Measurements from ENCODE around the gene GSN.

GSN gene

GRCh38 chr9:121274851-121275250, 6.9 kb downstream of the GSN start:
- no peak for DNase-seq

- no peak for DNase-seq
Observed at GRCh38 chr9:121275781-121276658, 8.1 kb downstream of the GSN start.

GRCh38 chr9:121277026-121277425, 9.1 kb downstream of the GSN start:
- no peak for DNase-seq

- no peak for DNase-seq
Observed at GRCh38 chr9:121277518-121278295, 9.7 kb downstream of the GSN start.

DNA sequence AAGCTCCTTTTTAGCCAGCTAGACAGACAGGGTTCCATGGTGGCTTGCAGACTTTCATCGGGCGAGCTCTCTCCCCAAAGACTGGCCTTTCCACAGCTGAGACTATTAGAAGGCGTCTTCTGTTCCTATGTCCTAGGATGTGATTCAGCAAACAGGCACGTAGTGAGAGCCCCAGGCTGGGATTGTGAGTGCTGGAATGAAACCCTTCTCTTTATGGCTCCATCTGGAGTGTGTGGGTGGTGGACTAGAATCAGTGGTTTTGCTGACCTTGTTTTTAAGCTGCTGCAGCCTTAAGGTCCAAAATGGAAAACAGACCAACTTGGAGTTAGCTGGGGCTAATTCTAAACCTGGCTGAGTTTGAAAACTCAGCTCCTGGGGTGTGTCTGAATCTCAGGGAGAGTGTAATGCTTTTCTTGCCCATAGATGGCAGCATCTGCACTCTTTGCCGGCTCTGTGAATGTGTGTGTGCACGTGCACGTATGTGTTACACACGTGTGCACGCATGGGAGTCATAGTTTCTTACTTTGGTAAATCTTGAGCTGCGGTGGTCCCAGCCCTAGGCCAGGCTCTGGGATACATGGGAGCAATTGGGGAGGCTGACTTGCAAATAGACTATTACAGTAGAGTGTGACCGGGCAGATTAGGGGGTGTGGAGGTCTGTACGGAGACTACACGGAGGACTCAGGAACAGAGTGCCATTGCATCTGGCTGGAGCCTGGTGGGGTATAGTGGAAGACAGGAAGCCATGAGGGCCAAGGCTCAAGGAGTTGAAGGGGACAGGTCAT, 10.7 kb downstream of the GSN start:
- no peak for DNase-seq

DNA sequence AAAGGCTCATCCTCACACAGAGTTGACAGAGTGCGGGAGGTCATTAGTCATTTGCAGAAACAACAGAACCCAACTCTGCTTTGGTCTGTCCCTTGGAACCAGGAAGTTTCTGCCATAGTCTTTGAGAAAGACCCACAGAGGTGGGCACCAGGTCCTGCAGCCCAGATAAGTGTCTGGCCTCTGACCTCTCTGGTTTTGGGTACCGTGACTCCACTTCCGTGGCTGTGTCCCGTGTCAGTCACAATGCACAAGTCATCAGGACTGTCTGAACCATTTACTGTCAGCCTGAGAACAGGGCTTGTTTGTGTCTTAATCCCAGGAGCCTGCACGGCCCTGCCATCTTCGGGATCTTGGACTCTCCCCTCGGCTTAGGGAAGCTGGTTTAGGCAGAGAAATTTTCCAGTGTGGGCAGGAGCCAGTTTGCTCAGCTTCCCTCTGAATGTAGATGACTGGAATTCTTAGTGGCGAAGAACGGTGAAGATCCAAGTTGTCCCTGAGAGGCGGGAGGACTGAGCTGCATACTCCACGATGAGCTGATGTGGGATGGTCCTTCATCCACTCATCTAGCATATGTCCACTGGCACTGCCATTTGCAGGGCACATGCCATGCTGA, 11.9 kb downstream of the GSN start:
- DNase-seq, result no peak

- DNase-seq, result no peak
Observed at GRCh38 chr9:121280715-121281613, 13.0 kb downstream of the GSN start.

DNA sequence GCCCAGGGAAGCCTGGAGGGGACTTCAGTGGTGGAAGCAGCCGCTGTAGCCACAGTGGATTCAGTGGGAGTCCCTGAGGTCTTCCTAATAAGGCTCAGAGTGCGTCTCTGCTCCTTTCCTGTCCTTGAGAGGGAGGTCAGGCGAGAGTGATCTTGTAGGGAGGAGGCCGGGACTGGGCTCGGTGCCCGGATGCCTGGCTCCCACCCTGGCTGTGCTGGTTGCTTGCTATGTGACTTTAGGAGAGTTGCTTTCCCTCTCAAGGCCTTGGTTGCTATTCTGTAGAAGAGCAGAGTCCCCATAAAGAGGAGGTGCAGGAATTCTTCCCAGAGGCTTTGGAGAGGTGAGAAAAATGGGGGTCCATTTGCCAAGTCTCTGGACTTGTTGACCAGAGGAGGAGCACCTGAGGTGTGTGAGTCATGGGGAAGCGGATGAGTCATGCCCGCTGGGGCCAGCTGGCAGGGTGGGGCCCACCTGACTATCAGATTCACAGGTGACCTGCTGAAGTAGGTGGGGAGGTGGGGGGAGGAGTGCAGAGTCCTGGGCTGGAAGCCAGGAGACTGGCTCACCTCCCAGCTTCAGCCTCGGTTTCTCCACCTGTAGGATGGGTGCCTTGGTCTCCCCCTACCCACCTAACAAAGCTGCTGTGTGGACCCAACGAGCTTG, 13.8 kb downstream of the GSN start:
- no peak for DNase-seq

- DNase-seq, result no peak
Observed at GRCh38 chr9:121282277-121283079, 14.5 kb downstream of the GSN start.

GRCh38 chr9:121283080-121283398, 15.1 kb downstream of the GSN start:
- DNase-seq, result no peak

DNA sequence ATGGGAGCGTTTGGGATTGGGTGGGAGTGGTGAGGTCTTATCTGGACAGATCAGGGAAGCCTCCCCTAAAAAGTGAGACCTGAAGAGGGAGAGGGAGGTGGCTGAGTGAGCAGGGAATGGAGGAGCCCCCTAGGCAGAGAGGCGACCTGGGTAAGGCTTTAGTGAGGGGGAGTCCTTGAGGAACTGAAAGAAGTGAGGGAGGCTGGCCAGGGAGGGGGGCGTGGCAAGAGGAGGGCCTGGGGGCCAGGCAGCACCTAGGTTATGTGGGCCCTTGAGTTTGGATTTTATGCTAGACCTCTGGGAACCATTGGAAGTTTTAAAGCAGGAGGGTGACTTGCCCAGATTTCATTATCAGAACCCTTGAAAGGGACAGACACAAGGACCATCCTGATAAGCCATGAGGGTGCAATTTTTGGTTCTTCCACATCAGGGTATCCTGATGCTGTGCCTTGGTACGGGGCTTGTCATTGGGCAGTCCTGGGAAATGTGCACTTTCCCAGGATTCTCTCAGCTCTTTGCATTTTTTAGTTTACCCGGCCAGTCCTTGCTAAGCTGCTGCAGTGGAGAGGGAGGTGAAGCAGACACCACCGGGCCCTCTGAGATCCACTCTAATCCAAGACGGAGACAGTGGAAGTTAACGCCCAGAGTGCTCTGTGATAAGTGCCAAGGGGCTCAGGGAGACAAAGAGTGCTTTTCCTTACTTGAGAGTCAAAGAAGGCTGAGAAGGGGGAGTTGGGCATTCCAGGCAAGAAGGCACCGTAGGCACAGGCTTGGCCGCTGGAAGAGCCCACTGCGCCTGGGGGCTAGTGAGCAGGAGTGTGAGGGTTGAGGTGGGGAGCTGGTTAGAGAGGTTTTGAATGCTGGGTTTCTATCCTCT, 16.1 kb downstream of the GSN start:
- DNase-seq, result no peak

DNA sequence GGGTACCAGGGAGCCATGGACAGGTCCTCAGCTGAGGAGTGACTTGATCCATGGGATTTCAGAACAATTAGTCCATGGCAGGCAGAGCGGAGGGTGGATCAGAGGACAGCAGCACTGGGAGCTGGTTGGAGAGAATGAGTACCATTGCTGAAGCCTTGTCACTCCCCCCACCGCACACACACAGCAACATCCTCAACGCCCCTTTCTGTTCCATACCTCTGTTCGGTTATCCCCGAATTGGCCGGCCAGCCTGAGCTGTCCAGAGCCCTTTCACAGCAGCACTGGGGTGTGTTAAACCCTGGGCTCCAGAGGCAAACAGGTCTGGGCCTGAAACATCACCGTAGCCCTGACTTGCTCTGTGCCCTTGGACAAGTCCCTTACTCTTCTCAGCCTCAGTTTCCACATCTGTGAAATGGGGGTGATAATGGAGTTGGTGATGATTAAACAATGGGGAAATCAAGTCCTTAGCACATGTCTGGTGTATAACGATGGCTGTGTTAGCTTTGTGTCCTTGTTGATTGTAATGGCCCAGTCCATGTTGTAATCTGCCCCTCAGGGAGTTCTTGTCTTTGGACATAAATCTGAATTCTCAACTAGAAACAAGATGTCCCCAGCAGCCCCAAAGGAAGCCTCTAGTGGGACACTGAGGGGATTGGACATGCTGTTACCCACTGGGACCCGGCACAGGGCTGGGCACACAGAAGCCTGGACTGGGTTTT, 16.9 kb downstream of the GSN start:
- DNase-seq, result no peak

- DNase-seq, result no peak
Observed at GRCh38 chr9:121285835-121286687, 18.1 kb downstream of the GSN start.

- no peak for DNase-seq
Observed at GRCh38 chr9:121286688-121286972, 18.7 kb downstream of the GSN start.

DNA sequence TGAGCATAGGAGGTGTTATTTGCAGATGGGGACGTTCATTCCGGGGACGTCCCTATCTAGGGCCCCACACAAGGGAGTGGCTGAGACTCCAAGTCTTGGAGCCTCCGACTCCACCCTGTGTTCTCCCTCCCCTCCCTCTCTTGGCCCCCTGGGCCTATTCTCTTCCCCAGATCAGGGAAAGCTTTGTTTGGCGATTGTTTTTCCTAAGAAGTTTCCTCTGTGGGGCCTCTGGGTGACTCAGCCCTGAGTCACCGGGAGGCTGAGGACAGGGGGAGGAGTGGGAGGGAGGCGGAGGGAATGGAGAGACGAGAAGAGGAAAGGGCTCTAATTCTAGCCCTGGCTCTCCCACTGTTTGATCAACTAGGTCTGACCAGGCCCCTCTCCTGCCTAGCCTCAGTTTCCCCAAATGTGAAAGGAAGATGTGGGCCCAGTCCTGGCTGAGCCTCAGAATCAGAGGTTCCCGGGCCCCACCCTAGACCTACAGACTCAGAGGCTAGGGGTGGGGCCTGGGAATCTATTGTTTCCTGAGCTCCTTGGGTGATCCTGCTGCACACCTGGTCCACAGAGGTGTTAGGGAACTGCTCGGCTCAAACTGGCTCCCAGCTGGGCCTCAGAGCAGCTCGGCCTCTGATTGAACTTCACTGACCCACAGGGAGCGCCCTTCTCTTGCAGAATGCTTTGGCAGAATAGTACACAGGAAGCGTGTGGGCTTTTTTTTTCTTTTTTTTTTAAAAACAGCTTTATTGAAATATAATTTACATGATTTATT, 19.2 kb downstream of the GSN start:
- DNase-seq, result no peak

DNA sequence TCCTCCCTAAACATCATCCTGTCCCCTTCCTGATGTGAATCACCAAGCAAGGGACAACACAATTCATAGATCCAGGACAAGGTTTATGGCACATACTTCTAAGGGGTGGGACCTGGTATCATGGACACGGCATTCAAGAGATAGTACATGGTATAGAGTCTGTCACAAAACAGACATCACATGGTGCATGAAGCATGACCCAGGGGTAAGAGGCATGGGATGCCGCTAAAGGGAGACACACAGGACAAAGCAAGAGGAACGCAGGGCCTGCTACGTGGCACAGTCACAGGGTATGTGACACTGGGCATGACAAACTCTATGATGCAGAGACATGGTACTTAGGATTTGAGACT, 20.7 kb downstream of the GSN start:
- DNase-seq, result no peak

- DNase-seq, result no peak
Observed at GRCh38 chr9:121289026-121289771, 21.2 kb downstream of the GSN start.
